Measurements from ENCODE around the gene KLB.
"Not testable (repeated sequence)": the region's sequence is repeated elsewhere in the genome, so short reads cannot be mapped to it uniquely, and the experiment has no call there.

The KLB gene

GRCh38 chr4:39406763-39407583, at the start of gene KLB:
KLB (plus strand) TSS chr4:39406930; CDS start chr4:39406950, 20 bp downstream.
- no peak for DNase-seq (ENCODE audit: low read depth in 3 of 3)

- no peak for DNase-seq (ENCODE audit: low read depth in 3 of 3)
Observed at GRCh38 chr4:39357002-39357401, 49.7 kb upstream of the KLB start.

- not testable (repeated sequence) for DNase-seq (ENCODE audit: low read depth in 3 of 3)
Observed at GRCh38 chr4:39360611-39361010, 46.1 kb upstream of the KLB start.

- no peak for DNase-seq (ENCODE audit: low read depth in 3 of 3)
Observed at GRCh38 chr4:39362827-39363226, 43.9 kb upstream of the KLB start.

- no peak for DNase-seq (ENCODE audit: low read depth in 3 of 3)
Observed at GRCh38 chr4:39363773-39364393, 42.8 kb upstream of the KLB start.

- DNase-seq (ENCODE audit: low read depth in 3 of 3): no peak
Observed at GRCh38 chr4:39365360-39365759, 41.4 kb upstream of the KLB start.

- DNase-seq (ENCODE audit: low read depth in 3 of 3): peak; percentile 89 to 93 (median 90)
Observed at GRCh38 chr4:39365830-39366771, 40.6 kb upstream of the KLB start, which contains the start of gene RFC1. RFC1 (minus strand) TSS chr4:39366362; CDS start chr4:39366241, 121 bp downstream.

- DNase-seq (ENCODE audit: low read depth in 3 of 3): no peak
Observed at GRCh38 chr4:39367166-39367565, 39.6 kb upstream of the KLB start.

- no peak for DNase-seq (ENCODE audit: low read depth in 3 of 3)
Observed at GRCh38 chr4:39369301-39369700, 37.4 kb upstream of the KLB start.

GRCh38 chr4:39371209-39371608, 35.5 kb upstream of the KLB start:
- DNase-seq (ENCODE audit: low read depth in 3 of 3): not testable (repeated sequence)

- no peak for DNase-seq (ENCODE audit: low read depth in 3 of 3)
Observed at GRCh38 chr4:39375478-39375877, 31.3 kb upstream of the KLB start.

- DNase-seq (ENCODE audit: low read depth in 3 of 3): no peak
Observed at GRCh38 chr4:39383690-39384089, 23.0 kb upstream of the KLB start.

- no peak for DNase-seq (ENCODE audit: low read depth in 3 of 3)
Observed at GRCh38 chr4:39384563-39384962, 22.2 kb upstream of the KLB start.

GRCh38 chr4:39390603-39391002, 16.1 kb upstream of the KLB start:
- no peak for DNase-seq (ENCODE audit: low read depth in 3 of 3)

GRCh38 chr4:39394706-39395105, 12.0 kb upstream of the KLB start:
- no peak for DNase-seq (ENCODE audit: low read depth in 3 of 3)

GRCh38 chr4:39401640-39402039, 5.1 kb upstream of the KLB start:
- not testable (repeated sequence) for DNase-seq (ENCODE audit: low read depth in 3 of 3)

GRCh38 chr4:39407584-39407885, 805 bp downstream of the KLB start:
- no peak for DNase-seq (ENCODE audit: low read depth in 3 of 3)

GRCh38 chr4:39410415-39410814, 3.7 kb downstream of the KLB start:
- DNase-seq (ENCODE audit: low read depth in 3 of 3): no peak

GRCh38 chr4:39411561-39411960, 4.8 kb downstream of the KLB start:
- not testable (repeated sequence) for DNase-seq (ENCODE audit: low read depth in 3 of 3)

- DNase-seq (ENCODE audit: low read depth in 3 of 3): no peak
Observed at GRCh38 chr4:39415678-39416283, 9.1 kb downstream of the KLB start.

GRCh38 chr4:39422247-39422646, 15.5 kb downstream of the KLB start:
- DNase-seq (ENCODE audit: low read depth in 3 of 3): no peak

GRCh38 chr4:39425297-39425696, 18.6 kb downstream of the KLB start:
- DNase-seq (ENCODE audit: low read depth in 3 of 3): not testable (repeated sequence)
